ENCODE results near the gene NFIX.

GRCh38 chr19:13035820-13036365 is 40.6 kb downstream of the NFIX start:
- TF ChIP-seq CTCF (conservative IDR thresholded peaks at IDR 0.05): no peak
- TF ChIP-seq ZFX (IDR thresholded peaks at IDR 0.05): no peak

All from C4-2B (cell line).